Measurements from ENCODE around the gene SLC16A7. TPM values are rescaled to one million over a fixed set of nuclear protein-coding genes. Genes with fewer than 3 reads are reported as not detected.

Gene SLC16A7
- total RNA-seq, 6 experiments from 2014 or later: 11.3 to 25.1 (median 20.5) TPM

DNA sequence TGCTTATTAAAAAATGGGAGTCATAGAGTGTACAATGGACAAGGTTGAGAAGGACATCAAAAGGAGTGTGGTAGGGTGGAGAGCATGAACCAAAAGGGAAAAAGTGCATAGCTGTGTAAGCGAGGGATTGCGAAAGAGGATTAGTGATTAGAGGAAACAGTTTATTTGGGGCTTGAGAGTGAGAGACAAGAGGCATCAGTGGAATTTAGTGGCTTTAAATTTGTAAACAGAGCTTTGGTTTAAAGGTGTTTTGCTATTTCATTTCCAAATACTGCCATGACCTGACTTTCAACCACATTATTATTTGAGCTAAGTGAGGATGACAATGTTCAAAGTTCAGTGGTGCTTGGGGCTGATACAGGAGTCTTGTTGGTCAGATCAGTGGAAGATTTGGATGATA, 53.4 kb downstream of the SLC16A7 start:
- Histone ChIP-seq H3K4me3 (no peak overlapping the region), H3K9me3 (no peaks in the 10 kb centered on the region), H3K27ac (peak overlapping the region in 1 of 3 donors; percentile 54), H3K27me3 (no peaks in the 10 kb centered on the region), H3K4me1 (peaks cover 0 to 40% (median 4%) of the 10 kb centered on the region in 4 donors), H3K36me3 (no peaks in the 10 kb centered on the region)
- ATAC-seq: peak; percentile 64 to 82 (median 76)
- WGBS (ENCODE audit: insufficient coverage, low coverage, low lambda C conversion rate, missing lambda C conversion rate): 55% methylated on average over 2 of the region's 2 CpGs
- TF ChIP-seq, protein P1, sequence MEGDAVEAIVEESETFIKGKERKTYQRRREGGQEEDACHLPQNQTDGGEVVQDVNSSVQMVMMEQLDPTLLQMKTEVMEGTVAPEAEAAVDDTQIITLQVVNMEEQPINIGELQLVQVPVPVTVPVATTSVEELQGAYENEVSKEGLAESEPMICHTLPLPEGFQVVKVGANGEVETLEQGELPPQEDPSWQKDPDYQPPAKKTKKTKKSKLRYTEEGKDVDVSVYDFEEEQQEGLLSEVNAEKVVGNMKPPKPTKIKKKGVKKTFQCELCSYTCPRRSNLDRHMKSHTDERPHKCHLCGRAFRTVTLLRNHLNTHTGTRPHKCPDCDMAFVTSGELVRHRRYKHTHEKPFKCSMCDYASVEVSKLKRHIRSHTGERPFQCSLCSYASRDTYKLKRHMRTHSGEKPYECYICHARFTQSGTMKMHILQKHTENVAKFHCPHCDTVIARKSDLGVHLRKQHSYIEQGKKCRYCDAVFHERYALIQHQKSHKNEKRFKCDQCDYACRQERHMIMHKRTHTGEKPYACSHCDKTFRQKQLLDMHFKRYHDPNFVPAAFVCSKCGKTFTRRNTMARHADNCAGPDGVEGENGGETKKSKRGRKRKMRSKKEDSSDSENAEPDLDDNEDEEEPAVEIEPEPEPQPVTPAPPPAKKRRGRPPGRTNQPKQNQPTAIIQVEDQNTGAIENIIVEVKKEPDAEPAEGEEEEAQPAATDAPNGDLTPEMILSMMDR (IDR thresholded peaks at IDR 0.05): no peak
- no peak for TF ChIP-seq POLR2A (IDR thresholded peaks at IDR 0.05)
- DNase-seq: no peak
- intact Hi-C loops (cut with DNase I): no loop called here

GRCh38 chr12:59650588-59651228, 54.9 kb downstream of the SLC16A7 start:
- intact Hi-C loops (cut with DNase I): no loop called here
- Histone ChIP-seq H3K27me3 (no peaks in the 10 kb centered on the region), H3K36me3 (no peaks in the 10 kb centered on the region), H3K9me3 (no peaks in the 10 kb centered on the region), H3K4me1 (peaks cover 0 to 40% (median 4%) of the 10 kb centered on the region in 4 donors), H3K27ac (peak overlapping the region in 1 of 3 donors; percentile 54), H3K4me3 (no peak overlapping the region)
- no peak for TF ChIP-seq POLR2A (IDR thresholded peaks at IDR 0.05)
- TF ChIP-seq, protein P1 (IDR thresholded peaks at IDR 0.05): peak in 1 of 4 donors; percentile 17
- 32% methylated on average over 3 of the region's 3 CpGs for WGBS (ENCODE audit: insufficient coverage, low coverage, low lambda C conversion rate, missing lambda C conversion rate)
- DNase-seq: no peak
- ATAC-seq: peak; percentile 70 to 87 (median 80)

- no peaks in the 10 kb centered on the region for H3K36me3 ChIP-seq
- no peaks in the 10 kb centered on the region for H3K27me3 ChIP-seq
- peaks cover 0 to 40% (median 4%) of the 10 kb centered on the region in 4 donors for H3K4me1 ChIP-seq
- no peaks in the 10 kb centered on the region for H3K9me3 ChIP-seq
- ATAC-seq (peak in 3 of 4 donors; percentile 18 to 69 (median 28)), DNase-seq (no peak)
- H3K27ac ChIP-seq: peak overlapping the region in 1 of 3 donors; percentile 54
- TF ChIP-seq POLR2A (IDR thresholded peaks at IDR 0.05): no peak
- TF ChIP-seq, protein P1 (IDR thresholded peaks at IDR 0.05): no peak
- intact Hi-C loops (cut with DNase I): no loop called here
- WGBS (ENCODE audit: insufficient coverage, low coverage, low lambda C conversion rate, missing lambda C conversion rate): 17% methylated on average over 1 of the region's 1 CpG
- no peak overlapping the region for H3K4me3 ChIP-seq
Measured at GRCh38 chr12:59651229-59651920, 55.5 kb downstream of the SLC16A7 start.

DNA sequence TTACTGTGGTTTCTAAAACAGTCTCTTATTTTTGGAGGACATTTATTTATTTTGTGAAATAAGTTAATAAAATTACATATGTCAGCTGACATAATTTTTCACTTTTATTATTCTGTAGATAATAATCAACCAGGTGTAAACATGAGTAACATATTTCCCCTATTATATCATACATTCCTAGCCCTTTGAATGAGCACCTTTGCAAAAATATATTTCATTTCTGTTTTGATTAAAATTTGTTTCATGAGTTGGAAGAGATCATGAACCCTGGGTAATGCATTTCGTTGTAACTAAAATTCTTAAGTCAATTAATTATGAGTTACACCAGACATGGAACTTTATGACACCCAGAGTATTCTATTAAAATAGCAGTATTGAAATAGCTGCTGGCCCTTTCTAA, 56.3 kb downstream of the SLC16A7 start:
- Histone ChIP-seq H3K27me3 (no peaks in the 10 kb centered on the region), H3K4me1 (peaks cover 0 to 40% (median 4%) of the 10 kb centered on the region in 4 donors), H3K27ac (peak overlapping the region in 1 of 3 donors; percentile 54), H3K9me3 (no peaks in the 10 kb centered on the region), H3K4me3 (no peak overlapping the region), H3K36me3 (no peaks in the 10 kb centered on the region)
- WGBS (ENCODE audit: insufficient coverage, low coverage, low lambda C conversion rate, missing lambda C conversion rate): 67% methylated on average over 1 of the region's 1 CpG
- intact Hi-C loops (cut with DNase I): no loop called here
- no peak for ATAC-seq
- TF ChIP-seq, protein P1 (IDR thresholded peaks at IDR 0.05): no peak
- no peak for TF ChIP-seq POLR2A (IDR thresholded peaks at IDR 0.05)
- DNase-seq: no peak
